ENCODE data around the gene WNK2.

DNA sequence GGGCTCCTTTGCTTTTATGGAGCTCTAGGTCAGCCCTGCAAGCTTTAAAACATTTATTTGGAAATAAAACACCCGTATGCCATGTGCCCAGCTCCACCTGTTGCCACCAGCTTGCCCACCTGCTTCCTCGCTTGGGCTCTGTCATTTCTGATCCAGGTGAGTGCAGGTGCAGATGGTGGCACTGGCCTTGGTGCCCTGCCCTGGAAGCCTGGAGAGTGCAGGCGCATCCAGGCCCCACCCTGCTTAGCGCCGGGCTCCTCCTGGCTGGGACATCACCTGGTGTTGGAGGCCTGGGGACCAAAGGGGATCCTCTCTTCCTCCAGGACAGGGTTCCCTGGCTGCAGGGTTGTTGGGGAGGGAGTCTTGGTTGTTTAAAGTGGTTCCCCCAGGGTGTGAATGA lies 35.8 kb downstream of the WNK2 start:
- TF ChIP-seq, protein P1, sequence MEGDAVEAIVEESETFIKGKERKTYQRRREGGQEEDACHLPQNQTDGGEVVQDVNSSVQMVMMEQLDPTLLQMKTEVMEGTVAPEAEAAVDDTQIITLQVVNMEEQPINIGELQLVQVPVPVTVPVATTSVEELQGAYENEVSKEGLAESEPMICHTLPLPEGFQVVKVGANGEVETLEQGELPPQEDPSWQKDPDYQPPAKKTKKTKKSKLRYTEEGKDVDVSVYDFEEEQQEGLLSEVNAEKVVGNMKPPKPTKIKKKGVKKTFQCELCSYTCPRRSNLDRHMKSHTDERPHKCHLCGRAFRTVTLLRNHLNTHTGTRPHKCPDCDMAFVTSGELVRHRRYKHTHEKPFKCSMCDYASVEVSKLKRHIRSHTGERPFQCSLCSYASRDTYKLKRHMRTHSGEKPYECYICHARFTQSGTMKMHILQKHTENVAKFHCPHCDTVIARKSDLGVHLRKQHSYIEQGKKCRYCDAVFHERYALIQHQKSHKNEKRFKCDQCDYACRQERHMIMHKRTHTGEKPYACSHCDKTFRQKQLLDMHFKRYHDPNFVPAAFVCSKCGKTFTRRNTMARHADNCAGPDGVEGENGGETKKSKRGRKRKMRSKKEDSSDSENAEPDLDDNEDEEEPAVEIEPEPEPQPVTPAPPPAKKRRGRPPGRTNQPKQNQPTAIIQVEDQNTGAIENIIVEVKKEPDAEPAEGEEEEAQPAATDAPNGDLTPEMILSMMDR (IDR thresholded peaks at IDR 0.05; ENCODE audit: insufficient read depth, low read length): no peak
- TF ChIP-seq POLR2AphosphoS5 (IDR thresholded peaks at IDR 0.05; ENCODE audit: low read depth): no peak

All from HL-60 (cell line).